OCI-LY1 (cell line): ENCODE results near the gene GSK3A.

Source experiments
- H2AFZ ChIP-seq: fragments of 200-600 bp; sonication (generic), shearing (Covaris generic); 2 replicates; pipeline ENCODE4 v1.6.0; 2014; ENCODE audit warnings: antibody characterized with exemption, mild to moderate bottlenecking, low read length
- H3F3A ChIP-seq: fragments of 200-600 bp; sonication (generic), shearing (Covaris generic); 2 replicates; pipeline ENCODE4 v1.6.0; 2014; ENCODE audit warnings: mild to moderate bottlenecking, antibody characterized with exemption, low read length, moderate library complexity; ENCODE audit not compliant: insufficient read depth
- H3K27ac ChIP-seq: fragments of 200-600 bp; sonication (generic); 2 replicates; pipeline ENCODE4 v1.5.1; 2014; ENCODE audit warnings: low read length, mixed run types, mild to moderate bottlenecking, low read depth; ENCODE audit not compliant: poor library complexity, severe bottlenecking
- H3K27me3 ChIP-seq: fragments of 200-600 bp; sonication (generic); 2 replicates; pipeline ENCODE4 v1.6.0; 2014; ENCODE audit warnings: antibody characterized with exemption, mild to moderate bottlenecking, low read length, moderate library complexity; ENCODE audit not compliant: insufficient read depth
- H3K36me3 ChIP-seq: fragments of 200-600 bp; sonication (generic); 2 replicates; pipeline ENCODE4 v1.6.1; 2014; ENCODE audit warnings: mild to moderate bottlenecking, antibody characterized with exemption, low read length, moderate library complexity, mixed read lengths; ENCODE audit not compliant: insufficient read depth
- H3K4me1 ChIP-seq: fragments of 200-600 bp; sonication (generic); 2 replicates; pipeline ENCODE4 v1.5.1; 2014; ENCODE audit warnings: mild to moderate bottlenecking, low read length, moderate library complexity; ENCODE audit not compliant: insufficient read depth, severe bottlenecking
- H3K4me2 ChIP-seq: fragments of 200-600 bp; sonication (generic), shearing (Covaris generic); 2 replicates; pipeline ENCODE4 v1.6.1; 2014; ENCODE audit warnings: low read length
- H3K4me3 ChIP-seq: fragments of 200-600 bp; sonication (generic); 2 replicates; pipeline ENCODE4 v1.5.1; 2014; ENCODE audit warnings: low read length, low read depth, mild to moderate bottlenecking, mixed read lengths; ENCODE audit not compliant: poor library complexity, severe bottlenecking
- H3K79me2 ChIP-seq: fragments of 200-600 bp; shearing (Covaris generic); 2 replicates; pipeline ENCODE4 v1.6.1; 2016; ENCODE audit warnings: mixed run types, low read length, mixed read lengths; ENCODE audit not compliant: insufficient read depth
- H3K9ac ChIP-seq: fragments of 200-600 bp; sonication (generic), shearing (Covaris generic); 2 replicates; pipeline ENCODE4 v1.6.1; 2014; ENCODE audit warnings: mild to moderate bottlenecking, low read length, mixed read lengths
- H3K9me2 ChIP-seq: fragments of 200-600 bp; sonication (generic), shearing (Covaris generic); 2 replicates; pipeline ENCODE4 v1.6.1; 2014; ENCODE audit warnings: low read depth, mild to moderate bottlenecking, low read length, mixed read lengths
- H3K9me3 ChIP-seq: fragments of 200-600 bp; shearing (Covaris generic); 2 replicates; pipeline ENCODE4 v1.6.1; 2014; ENCODE audit warnings: low read length, mixed read lengths
- H4K20me1 ChIP-seq: fragments of 200-600 bp; sonication (generic), shearing (Covaris generic); 2 replicates; pipeline ENCODE4 v1.6.0; 2016; ENCODE audit warnings: mild to moderate bottlenecking, low read length; ENCODE audit not compliant: insufficient read depth
- CTCF ChIP-seq: fragments of 200-600 bp; sonication (generic), shearing (Covaris generic); IDR thresholded peaks from 2 replicates; pipeline ENCODE4 v1.5.1; 2017; ENCODE audit warnings: mild to moderate bottlenecking, antibody characterized with exemption, low read length, moderate library complexity, mixed read lengths
- EZH2 ChIP-seq: fragments of 200-600 bp; sonication (generic), shearing (Covaris generic); IDR thresholded peaks from 2 replicates; pipeline ENCODE4 v1.8.0; 2017; ENCODE audit warnings: borderline replicate concordance, mixed run types, mild to moderate bottlenecking, antibody characterized with exemption, low read length, moderate library complexity, mixed read lengths

Gene GSK3A

GRCh38 chr19:42188665-42189064 is 53.7 kb downstream of the GSK3A start:
- no peak overlapping the region for H3K4me3 ChIP-seq
- no peaks in the 10 kb centered on the region for H3K9me3 ChIP-seq
- H3K4me1 ChIP-seq = no peaks in the 10 kb centered on the region
- no peaks in the 10 kb centered on the region for H3F3A ChIP-seq
- H3K9me2 ChIP-seq = no peaks in the 10 kb centered on the region
- H2AFZ ChIP-seq = no peak overlapping the region
- no peak overlapping the region for H3K27ac ChIP-seq
- H3K27me3 ChIP-seq = peaks cover 7% of the 10 kb centered on the region; the same call in 1 of the 2 replicates
- no peak overlapping the region for H3K9ac ChIP-seq
- no peak for TF ChIP-seq CTCF
- TF ChIP-seq EZH2 = no peak
- no peaks in the 10 kb centered on the region; the same call in 1 of the 2 replicates for H3K36me3 ChIP-seq
- no peaks in the 10 kb centered on the region for H3K79me2 ChIP-seq
- H4K20me1 ChIP-seq = no peaks in the 10 kb centered on the region
- H3K4me2 ChIP-seq = no peak overlapping the region

- Histone ChIP-seq H3K4me1 (no peaks in the 10 kb centered on the region), H3K27ac (no peak overlapping the region), H3K9me2 (no peaks in the 10 kb centered on the region), H3K36me3 (no peaks in the 10 kb centered on the region), H3K27me3 (no peaks in the 10 kb centered on the region), H3K4me3 (no peak overlapping the region), H3K9ac (no peak overlapping the region), H3K4me2 (no peak overlapping the region), H3F3A (no peaks in the 10 kb centered on the region), H3K79me2 (no peaks in the 10 kb centered on the region), H4K20me1 (no peaks in the 10 kb centered on the region), H3K9me3 (no peaks in the 10 kb centered on the region), H2AFZ (no peak overlapping the region)
- TF ChIP-seq EZH2 (no peak), CTCF (no peak)
Measured at GRCh38 chr19:42185277-42185676, 57.1 kb downstream of the GSK3A start.

- H3K27ac ChIP-seq = no peak overlapping the region
- peak; percentile 93 for TF ChIP-seq CTCF
- TF ChIP-seq EZH2 = no peak
Measured at GRCh38 chr19:42184401-42184861, 58.0 kb downstream of the GSK3A start.

More at GRCh38 chr19:42184401-42184861, 58.0 kb downstream of the GSK3A start:
- Histone ChIP-seq H3K27me3 (no peaks in the 10 kb centered on the region), H3K9ac (no peak overlapping the region), H3K4me3 (no peak overlapping the region), H3K4me2 (no peak overlapping the region), H4K20me1 (no peaks in the 10 kb centered on the region), H3K4me1 (no peaks in the 10 kb centered on the region), H3K79me2 (no peaks in the 10 kb centered on the region), H3F3A (no peaks in the 10 kb centered on the region), H3K9me2 (no peaks in the 10 kb centered on the region), H3K9me3 (no peaks in the 10 kb centered on the region), H2AFZ (no peak overlapping the region), H3K36me3 (no peaks in the 10 kb centered on the region)
